HG03378 (cell line): Measurements from ENCODE around the gene CPLX1.

Source experiments
- ATAC-seq: cut with Tn5 transposase; IDR thresholded peaks from one replicate; pipeline ENCODE4 v1.9.1; 2021; ENCODE audit warnings: mild to moderate bottlenecking, moderate library complexity; ENCODE audit not compliant: unreplicated experiment

The CPLX1 gene

GRCh38 chr4:825971-826330, at the start of gene CPLX1:
Gene CPLX1, minus strand, starts transcription at chr4:826129. Its CDS starts 1,607 bp downstream, at chr4:824522.
- ATAC-seq = no peak

DNA sequence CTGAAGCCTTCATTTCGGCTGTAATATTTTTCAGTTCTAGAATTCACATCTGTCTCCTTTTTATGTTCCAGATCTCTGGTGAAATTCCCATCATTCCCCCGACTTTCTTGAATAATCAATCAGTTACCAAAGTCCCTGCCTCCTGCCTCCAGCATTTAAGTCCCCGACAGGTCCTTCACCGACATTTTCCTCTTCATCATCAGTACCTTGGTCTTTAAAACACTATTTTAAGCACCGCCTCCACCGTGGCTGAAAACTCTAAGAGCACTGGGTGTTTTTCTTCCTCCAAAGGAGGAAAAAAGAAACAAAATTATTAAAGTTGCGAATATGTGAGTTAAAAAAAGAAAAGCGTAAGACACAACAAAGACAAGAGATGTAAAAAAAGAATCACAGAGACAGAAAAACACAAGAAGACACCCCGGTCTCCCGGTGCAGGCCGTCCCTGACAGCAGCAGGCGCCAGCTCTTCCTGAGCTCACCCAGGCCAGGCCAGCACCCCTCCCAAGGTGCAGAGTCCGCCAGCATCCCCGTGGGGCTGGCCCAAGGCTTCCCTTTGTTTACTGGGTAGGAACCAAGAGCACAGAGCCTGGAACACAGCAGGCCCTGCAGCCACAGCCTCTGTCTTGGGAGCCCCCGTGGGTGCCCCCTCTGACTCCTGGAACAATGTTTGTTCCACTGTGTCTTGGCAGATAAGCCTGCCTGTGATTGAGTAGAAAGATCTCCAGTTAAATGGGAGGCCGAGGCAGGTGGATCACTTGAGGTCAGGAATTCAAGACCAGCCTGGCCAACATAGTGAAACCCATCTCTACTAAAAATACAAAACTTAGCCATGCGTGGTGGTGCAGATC, 49.3 kb upstream of the CPLX1 start:
- ATAC-seq = no peak

- ATAC-seq = no peak
Measured at GRCh38 chr4:874056-874455, 48.1 kb upstream of the CPLX1 start.

DNA sequence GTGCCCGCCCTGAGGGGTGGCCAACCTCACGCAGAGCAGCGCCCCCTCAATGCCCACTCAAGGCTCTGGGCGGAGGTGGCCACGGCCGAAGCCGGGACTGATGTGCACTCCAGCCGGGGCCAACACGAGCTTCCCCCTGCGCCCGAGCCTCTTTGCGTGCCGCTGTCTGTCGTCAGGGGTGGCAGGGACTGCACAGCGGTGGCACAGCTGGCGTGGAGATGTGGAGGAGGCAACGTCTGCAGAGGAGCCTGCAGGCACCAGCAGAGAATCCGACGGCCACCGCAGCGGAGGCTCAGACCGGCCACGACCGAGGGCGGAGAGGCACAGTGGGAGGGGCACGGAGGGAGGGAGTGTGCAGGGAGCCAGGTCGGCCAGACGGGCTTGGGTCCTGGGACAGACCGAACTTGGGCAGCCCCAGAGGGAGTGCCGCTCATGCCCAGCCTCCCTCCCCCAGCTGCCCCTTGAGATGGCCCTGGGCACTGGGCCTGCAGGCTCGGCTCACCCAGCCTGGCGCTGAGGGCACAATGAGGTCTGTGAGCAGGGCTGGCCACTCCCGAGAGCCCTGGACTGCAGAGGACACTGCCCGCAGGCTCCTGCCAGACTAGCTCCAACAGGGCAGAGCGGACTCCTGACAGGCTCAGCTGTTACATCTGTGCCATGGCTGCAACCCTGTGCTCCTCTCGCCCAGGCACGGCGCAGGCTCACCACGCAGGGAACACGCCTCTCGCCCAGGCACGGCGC, 46.5 kb upstream of the CPLX1 start:
- ATAC-seq = no peak

GRCh38 chr4:871484-871883, 45.6 kb upstream of the CPLX1 start:
- no peak for ATAC-seq

GRCh38 chr4:870951-871350, 45.0 kb upstream of the CPLX1 start:
- no peak for ATAC-seq

DNA sequence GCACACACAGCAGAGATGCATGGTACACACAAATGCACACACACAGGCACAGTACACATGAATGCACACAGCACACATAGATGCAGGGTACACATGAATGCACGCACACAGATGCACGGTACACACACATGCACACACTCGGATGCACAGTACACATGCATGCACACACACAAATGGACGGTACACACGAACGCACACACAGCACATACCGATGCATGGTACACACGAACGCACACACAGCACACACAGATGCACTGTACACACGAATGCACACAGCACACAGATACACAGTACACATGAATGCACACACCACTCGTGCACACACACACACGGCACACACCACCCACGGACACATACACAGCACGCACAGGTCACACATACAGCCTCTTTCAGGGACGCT, 43.8 kb upstream of the CPLX1 start:
- no peak for ATAC-seq

DNA sequence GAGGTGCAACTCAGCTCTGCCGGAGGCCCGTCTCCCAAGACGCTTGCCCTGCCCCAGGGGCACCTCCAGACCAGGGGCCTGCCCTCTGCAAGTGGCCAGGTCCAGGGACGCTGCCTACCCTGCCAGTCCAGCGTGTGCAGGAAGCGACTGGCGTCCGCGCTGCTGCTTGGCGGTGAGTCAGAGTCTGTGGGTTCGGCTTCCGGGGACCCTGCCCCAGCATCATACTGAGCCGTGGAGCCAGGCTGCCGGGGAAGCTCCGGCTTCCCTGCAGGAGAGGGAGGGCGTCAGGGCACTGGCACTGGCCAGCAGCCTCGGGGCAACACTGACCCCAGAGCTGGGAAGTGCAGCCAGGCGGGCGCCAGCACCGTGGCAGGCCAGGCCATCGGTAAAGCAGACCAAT, 42.5 kb upstream of the CPLX1 start:
- ATAC-seq = no peak

DNA sequence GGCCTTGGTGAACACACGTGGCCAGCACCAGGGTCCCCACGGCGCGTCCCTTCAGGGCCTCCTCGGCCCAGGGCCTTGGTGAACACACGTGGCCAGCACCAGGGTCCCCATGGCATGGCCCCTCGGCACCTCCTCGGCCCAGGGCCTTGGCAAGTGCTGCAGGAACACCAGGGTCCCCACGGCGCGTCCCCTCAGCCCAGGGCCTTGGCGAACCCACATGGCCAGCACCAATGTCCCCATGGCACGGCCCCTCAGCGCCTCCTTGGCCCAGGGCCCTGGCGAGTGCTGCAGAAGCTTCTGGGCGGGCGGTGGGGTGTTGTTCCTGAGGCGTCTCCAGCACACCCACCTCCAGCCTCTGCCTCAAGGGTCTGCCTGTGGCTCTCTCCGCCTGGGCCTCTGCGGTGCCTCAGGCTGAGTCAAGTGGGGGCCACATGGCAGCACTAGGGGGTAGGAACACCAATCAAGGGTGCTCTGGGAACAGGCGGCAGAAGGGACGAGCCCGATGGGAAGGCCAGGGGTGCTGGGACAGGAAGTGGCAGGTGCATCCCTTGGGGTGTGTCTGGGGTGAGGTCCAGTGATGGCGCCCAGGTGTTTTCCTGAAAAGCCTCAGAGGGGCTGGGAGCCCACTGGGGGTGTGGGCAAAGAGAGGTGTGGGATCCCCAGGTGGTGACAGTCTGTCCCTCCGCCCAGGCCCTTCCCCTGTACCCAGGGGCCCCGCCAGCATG, 41.8 kb upstream of the CPLX1 start:
- ATAC-seq = no peak

- no peak for ATAC-seq
Measured at GRCh38 chr4:866761-867390, 40.9 kb upstream of the CPLX1 start.

- ATAC-seq = no peak
Measured at GRCh38 chr4:866068-866760, 40.3 kb upstream of the CPLX1 start.

DNA sequence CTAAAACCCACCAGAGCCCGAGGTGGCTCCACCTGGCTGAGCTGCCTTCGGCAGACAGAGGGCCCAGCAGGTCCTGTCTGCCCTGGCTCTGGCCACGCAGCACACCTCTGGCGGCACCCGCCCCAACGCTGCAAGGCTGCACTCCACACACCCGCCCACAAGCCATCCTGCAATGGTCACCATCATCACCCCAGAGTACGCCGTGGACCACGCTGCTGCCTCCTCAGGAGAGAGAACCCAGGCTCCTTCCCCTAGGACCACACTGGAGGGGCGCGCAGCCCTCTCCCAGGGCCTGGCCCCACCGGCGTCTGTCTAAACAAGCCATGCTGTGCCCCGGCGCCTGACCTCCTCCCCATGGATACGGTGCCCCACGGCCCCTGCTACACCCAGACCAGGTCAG, 39.6 kb upstream of the CPLX1 start:
- no peak for ATAC-seq

- no peak for ATAC-seq
Measured at GRCh38 chr4:865121-865465, 39.2 kb upstream of the CPLX1 start.

- no peak for ATAC-seq
Measured at GRCh38 chr4:864456-865120, 38.7 kb upstream of the CPLX1 start.

GRCh38 chr4:860561-860960, 34.6 kb upstream of the CPLX1 start:
- no peak for ATAC-seq

GRCh38 chr4:859496-859895, 33.6 kb upstream of the CPLX1 start:
- no peak for ATAC-seq

GRCh38 chr4:858831-859451, 33.0 kb upstream of the CPLX1 start:
- ATAC-seq = no peak

DNA sequence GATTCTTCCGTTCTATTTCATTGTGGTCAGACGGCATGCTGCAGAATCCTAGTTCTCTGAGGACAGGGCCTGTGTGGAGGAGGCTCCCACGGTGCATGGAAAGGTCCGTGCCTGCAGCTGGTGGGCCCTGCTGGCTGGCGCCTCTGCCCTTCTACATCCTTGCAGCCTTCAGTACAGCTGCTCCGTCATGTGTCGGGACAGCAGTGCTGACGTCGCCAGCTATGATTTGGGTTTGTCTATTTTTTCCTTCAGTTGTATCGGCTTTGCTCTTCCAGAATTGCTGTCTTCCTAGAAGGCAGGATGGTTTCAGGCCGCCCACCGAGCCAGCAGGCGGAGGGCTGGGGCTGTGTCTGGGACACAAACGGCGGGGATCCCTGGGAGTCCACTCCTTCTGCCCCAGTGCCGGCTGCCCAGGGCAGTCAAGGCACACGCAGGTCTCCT, 32.1 kb upstream of the CPLX1 start:
- no peak for ATAC-seq

DNA sequence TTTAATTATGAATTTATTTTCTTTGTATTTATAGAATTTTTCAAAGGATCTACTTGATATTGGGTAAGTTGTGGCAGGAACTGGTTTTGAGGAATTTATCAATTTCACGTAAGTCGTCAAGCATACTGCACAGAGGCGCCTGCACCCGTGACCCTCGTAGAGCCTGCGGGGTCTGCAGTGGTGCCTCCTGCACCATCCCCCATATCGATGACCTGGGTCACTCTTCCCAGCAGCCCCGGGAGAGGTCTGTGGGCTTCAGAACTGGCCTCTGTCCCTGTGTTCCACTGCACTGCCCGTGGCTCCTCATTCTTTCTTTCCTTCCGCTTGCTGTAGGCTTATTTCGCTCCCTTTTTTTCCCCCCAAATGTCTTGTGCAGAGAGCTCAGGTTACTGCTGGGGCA, 31.5 kb upstream of the CPLX1 start:
- no peak for ATAC-seq
